ENCODE data around the gene C1orf21.

Gene C1orf21

GRCh38 chr1:184647471-184647870 is 260.6 kb downstream of the C1orf21 start:
- Histone ChIP-seq H3K23ac (ENCODE audit: low read length) (no peak overlapping the region), H3K79me2 (ENCODE audit: control insufficient read depth, insufficient read depth, low read length) (no peaks in the 10 kb centered on the region), H2BK120ac (ENCODE audit: low read depth, low read length) (no peak overlapping the region), H3K36me3 (ENCODE audit: control insufficient read depth, insufficient read depth, low read length) (no peaks in the 10 kb centered on the region), H3K4me3 (ENCODE audit: low read length) (no peak overlapping the region), H3K79me1 (ENCODE audit: low read length) (no peaks in the 10 kb centered on the region), H3K27me3 (ENCODE audit: insufficient read depth, low read length, poor library complexity) (no peaks in the 10 kb centered on the region), H4K8ac (ENCODE audit: low read depth, low read length) (no peak overlapping the region), H3K4me2 (ENCODE audit: low read length) (no peak overlapping the region), H3K27ac (ENCODE audit: low read depth, low read length) (no peak overlapping the region), H2AK5ac (ENCODE audit: low read length) (no peak overlapping the region), H2BK5ac (ENCODE audit: low read length) (no peak overlapping the region), H3K18ac (ENCODE audit: low read length) (no peak overlapping the region), H3K4me1 (ENCODE audit: control insufficient read depth, low read depth, low read length) (no peaks in the 10 kb centered on the region), H2BK15ac (replicated peaks; ENCODE audit: low read depth) (no peak overlapping the region), H3K56ac (ENCODE audit: low read length) (no peak overlapping the region), H3K9ac (ENCODE audit: low read length) (no peak overlapping the region), H3K4ac (ENCODE audit: low read depth, low read length) (no peak overlapping the region), H4K5ac (ENCODE audit: low read length) (no peak overlapping the region)
- no CpG with 5 or more reads among the region's 4 CpGs for WGBS (ENCODE audit: extremely low coverage, insufficient coverage, low lambda C conversion rate)
- DNase-seq = no peak

- H3K18ac ChIP-seq (ENCODE audit: low read length) = no peak overlapping the region
- no peaks in the 10 kb centered on the region for H3K79me2 ChIP-seq (ENCODE audit: control insufficient read depth, insufficient read depth, low read length)
- no peak overlapping the region for H3K4me2 ChIP-seq (ENCODE audit: low read length)
- DNase-seq = no peak
- no peak overlapping the region for H2AK5ac ChIP-seq (ENCODE audit: low read length)
- H2BK5ac ChIP-seq (ENCODE audit: low read length) = no peak overlapping the region
- no peak overlapping the region for H4K5ac ChIP-seq (ENCODE audit: low read length)
- no peak overlapping the region for H3K4ac ChIP-seq (ENCODE audit: low read depth, low read length)
- H3K4me1 ChIP-seq (ENCODE audit: control insufficient read depth, low read depth, low read length) = no peaks in the 10 kb centered on the region
- H2BK120ac ChIP-seq (ENCODE audit: low read depth, low read length) = no peak overlapping the region
- H2BK15ac ChIP-seq (replicated peaks; ENCODE audit: low read depth) = no peak overlapping the region
- no peaks in the 10 kb centered on the region for H3K79me1 ChIP-seq (ENCODE audit: low read length)
- H3K23ac ChIP-seq (ENCODE audit: low read length) = no peak overlapping the region
- no peak overlapping the region for H4K8ac ChIP-seq (ENCODE audit: low read depth, low read length)
- no peak overlapping the region for H3K56ac ChIP-seq (ENCODE audit: low read length)
- H3K4me3 ChIP-seq (ENCODE audit: low read length) = no peak overlapping the region
- H3K9ac ChIP-seq (ENCODE audit: low read length) = no peak overlapping the region
- H3K27me3 ChIP-seq (ENCODE audit: insufficient read depth, low read length, poor library complexity) = no peaks in the 10 kb centered on the region
- WGBS (ENCODE audit: extremely low coverage, insufficient coverage, low lambda C conversion rate) = no CpG with 5 or more reads among the region's 4 CpGs
- no peak overlapping the region for H3K27ac ChIP-seq (ENCODE audit: low read depth, low read length)
- no peaks in the 10 kb centered on the region for H3K36me3 ChIP-seq (ENCODE audit: control insufficient read depth, insufficient read depth, low read length)
Observed at GRCh38 chr1:184648160-184648855, 261.5 kb downstream of the C1orf21 start.

GRCh38 chr1:184648856-184649201 is 262.0 kb downstream of the C1orf21 start:
- H4K8ac ChIP-seq (ENCODE audit: low read depth, low read length) = no peak overlapping the region
- no peak for DNase-seq
- H3K4me3 ChIP-seq (ENCODE audit: low read length) = no peak overlapping the region
- no peak overlapping the region for H4K5ac ChIP-seq (ENCODE audit: low read length)
- no peaks in the 10 kb centered on the region for H3K79me1 ChIP-seq (ENCODE audit: low read length)
- no peak overlapping the region for H2BK120ac ChIP-seq (ENCODE audit: low read depth, low read length)
- H3K56ac ChIP-seq (ENCODE audit: low read length) = no peak overlapping the region
- no peak overlapping the region for H3K23ac ChIP-seq (ENCODE audit: low read length)
- H3K18ac ChIP-seq (ENCODE audit: low read length) = no peak overlapping the region
- H3K27ac ChIP-seq (ENCODE audit: low read depth, low read length) = no peak overlapping the region
- H3K4me1 ChIP-seq (ENCODE audit: control insufficient read depth, low read depth, low read length) = no peaks in the 10 kb centered on the region
- no peaks in the 10 kb centered on the region for H3K27me3 ChIP-seq (ENCODE audit: insufficient read depth, low read length, poor library complexity)
- no peak overlapping the region for H2BK5ac ChIP-seq (ENCODE audit: low read length)
- H3K4ac ChIP-seq (ENCODE audit: low read depth, low read length) = no peak overlapping the region
- no peak overlapping the region for H2BK15ac ChIP-seq (replicated peaks; ENCODE audit: low read depth)
- no peak overlapping the region for H3K4me2 ChIP-seq (ENCODE audit: low read length)
- H3K79me2 ChIP-seq (ENCODE audit: control insufficient read depth, insufficient read depth, low read length) = no peaks in the 10 kb centered on the region
- WGBS (ENCODE audit: extremely low coverage, insufficient coverage, low lambda C conversion rate) = no CpG with 5 or more reads among the region's 6 CpGs
- no peaks in the 10 kb centered on the region for H3K36me3 ChIP-seq (ENCODE audit: control insufficient read depth, insufficient read depth, low read length)
- no peak overlapping the region for H3K9ac ChIP-seq (ENCODE audit: low read length)
- H2AK5ac ChIP-seq (ENCODE audit: low read length) = no peak overlapping the region

- Histone ChIP-seq H4K8ac (ENCODE audit: low read depth, low read length) (no peak overlapping the region), H4K5ac (ENCODE audit: low read length) (no peak overlapping the region), H3K56ac (ENCODE audit: low read length) (no peak overlapping the region), H3K23ac (ENCODE audit: low read length) (no peak overlapping the region), H3K27ac (ENCODE audit: low read depth, low read length) (no peak overlapping the region), H3K36me3 (ENCODE audit: control insufficient read depth, insufficient read depth, low read length) (no peaks in the 10 kb centered on the region), H3K79me2 (ENCODE audit: control insufficient read depth, insufficient read depth, low read length) (no peaks in the 10 kb centered on the region), H3K4ac (ENCODE audit: low read depth, low read length) (no peak overlapping the region), H2BK15ac (replicated peaks; ENCODE audit: low read depth) (no peak overlapping the region), H2BK5ac (ENCODE audit: low read length) (no peak overlapping the region), H3K4me1 (ENCODE audit: control insufficient read depth, low read depth, low read length) (no peaks in the 10 kb centered on the region), H3K27me3 (ENCODE audit: insufficient read depth, low read length, poor library complexity) (no peaks in the 10 kb centered on the region), H2AK5ac (ENCODE audit: low read length) (no peak overlapping the region), H3K79me1 (ENCODE audit: low read length) (no peaks in the 10 kb centered on the region), H3K4me2 (ENCODE audit: low read length) (no peak overlapping the region), H3K4me3 (ENCODE audit: low read length) (no peak overlapping the region), H3K9ac (ENCODE audit: low read length) (no peak overlapping the region), H3K18ac (ENCODE audit: low read length) (no peak overlapping the region), H2BK120ac (ENCODE audit: low read depth, low read length) (no peak overlapping the region)
- no peak for DNase-seq
- no CpG with 5 or more reads among the region's 7 CpGs for WGBS (ENCODE audit: extremely low coverage, insufficient coverage, low lambda C conversion rate)
Observed at GRCh38 chr1:184649451-184649888, 262.6 kb downstream of the C1orf21 start.

- H3K79me1 ChIP-seq (ENCODE audit: low read length) = no peaks in the 10 kb centered on the region
- H4K5ac ChIP-seq (ENCODE audit: low read length) = no peak overlapping the region
- H3K18ac ChIP-seq (ENCODE audit: low read length) = no peak overlapping the region
- H3K79me2 ChIP-seq (ENCODE audit: control insufficient read depth, insufficient read depth, low read length) = no peaks in the 10 kb centered on the region
- H3K4me3 ChIP-seq (ENCODE audit: low read length) = no peak overlapping the region
- H3K4ac ChIP-seq (ENCODE audit: low read depth, low read length) = no peak overlapping the region
- WGBS (ENCODE audit: extremely low coverage, insufficient coverage, low lambda C conversion rate) = no CpG with 5 or more reads among the region's 5 CpGs
- no peak overlapping the region for H3K56ac ChIP-seq (ENCODE audit: low read length)
- H3K23ac ChIP-seq (ENCODE audit: low read length) = no peak overlapping the region
- H2BK120ac ChIP-seq (ENCODE audit: low read depth, low read length) = no peak overlapping the region
- H3K36me3 ChIP-seq (ENCODE audit: control insufficient read depth, insufficient read depth, low read length) = no peaks in the 10 kb centered on the region
- DNase-seq = no peak
- H2BK5ac ChIP-seq (ENCODE audit: low read length) = no peak overlapping the region
- H3K9ac ChIP-seq (ENCODE audit: low read length) = no peak overlapping the region
- H3K4me1 ChIP-seq (ENCODE audit: control insufficient read depth, low read depth, low read length) = no peaks in the 10 kb centered on the region
- H3K4me2 ChIP-seq (ENCODE audit: low read length) = no peak overlapping the region
- H3K27ac ChIP-seq (ENCODE audit: low read depth, low read length) = no peak overlapping the region
- no peak overlapping the region for H4K8ac ChIP-seq (ENCODE audit: low read depth, low read length)
- H3K27me3 ChIP-seq (ENCODE audit: insufficient read depth, low read length, poor library complexity) = no peaks in the 10 kb centered on the region
- H2BK15ac ChIP-seq (replicated peaks; ENCODE audit: low read depth) = no peak overlapping the region
- no peak overlapping the region for H2AK5ac ChIP-seq (ENCODE audit: low read length)
Observed at GRCh38 chr1:184650177-184650866, 263.5 kb downstream of the C1orf21 start.

- Histone ChIP-seq H2AK5ac (ENCODE audit: low read length) (no peak overlapping the region), H2BK15ac (replicated peaks; ENCODE audit: low read depth) (no peak overlapping the region), H3K56ac (ENCODE audit: low read length) (no peak overlapping the region), H3K79me1 (ENCODE audit: low read length) (no peaks in the 10 kb centered on the region), H3K9ac (ENCODE audit: low read length) (no peak overlapping the region), H3K27me3 (ENCODE audit: insufficient read depth, low read length, poor library complexity) (no peaks in the 10 kb centered on the region), H4K8ac (ENCODE audit: low read depth, low read length) (no peak overlapping the region), H2BK120ac (ENCODE audit: low read depth, low read length) (no peak overlapping the region), H3K23ac (ENCODE audit: low read length) (no peak overlapping the region), H3K18ac (ENCODE audit: low read length) (no peak overlapping the region), H4K5ac (ENCODE audit: low read length) (no peak overlapping the region), H3K4me3 (ENCODE audit: low read length) (no peak overlapping the region), H3K27ac (ENCODE audit: low read depth, low read length) (no peak overlapping the region), H3K79me2 (ENCODE audit: control insufficient read depth, insufficient read depth, low read length) (no peaks in the 10 kb centered on the region), H2BK5ac (ENCODE audit: low read length) (no peak overlapping the region), H3K4me1 (ENCODE audit: control insufficient read depth, low read depth, low read length) (no peaks in the 10 kb centered on the region), H3K4ac (ENCODE audit: low read depth, low read length) (no peak overlapping the region), H3K36me3 (ENCODE audit: control insufficient read depth, insufficient read depth, low read length) (no peaks in the 10 kb centered on the region), H3K4me2 (ENCODE audit: low read length) (no peak overlapping the region)
- no peak for DNase-seq
Observed at GRCh38 chr1:184655185-184655584, 268.4 kb downstream of the C1orf21 start.

Measured in mesendoderm (in vitro differentiated cells).